GM20000 (cell line): ENCODE data around the gene MRFAP1.

Source experiments
- DNase-seq: peaks from one replicate; pipeline ENCODE4 v3.0.0; 2012; ENCODE audit warnings: low spot score
- CTCF ChIP-seq: IDR thresholded peaks from 2 replicates; pipeline ENCODE4 v1.5.1; 2012; ENCODE audit warnings: mild to moderate bottlenecking, control low read depth; ENCODE audit errors: extremely low read depth, missing control alignments

Gene MRFAP1

DNA sequence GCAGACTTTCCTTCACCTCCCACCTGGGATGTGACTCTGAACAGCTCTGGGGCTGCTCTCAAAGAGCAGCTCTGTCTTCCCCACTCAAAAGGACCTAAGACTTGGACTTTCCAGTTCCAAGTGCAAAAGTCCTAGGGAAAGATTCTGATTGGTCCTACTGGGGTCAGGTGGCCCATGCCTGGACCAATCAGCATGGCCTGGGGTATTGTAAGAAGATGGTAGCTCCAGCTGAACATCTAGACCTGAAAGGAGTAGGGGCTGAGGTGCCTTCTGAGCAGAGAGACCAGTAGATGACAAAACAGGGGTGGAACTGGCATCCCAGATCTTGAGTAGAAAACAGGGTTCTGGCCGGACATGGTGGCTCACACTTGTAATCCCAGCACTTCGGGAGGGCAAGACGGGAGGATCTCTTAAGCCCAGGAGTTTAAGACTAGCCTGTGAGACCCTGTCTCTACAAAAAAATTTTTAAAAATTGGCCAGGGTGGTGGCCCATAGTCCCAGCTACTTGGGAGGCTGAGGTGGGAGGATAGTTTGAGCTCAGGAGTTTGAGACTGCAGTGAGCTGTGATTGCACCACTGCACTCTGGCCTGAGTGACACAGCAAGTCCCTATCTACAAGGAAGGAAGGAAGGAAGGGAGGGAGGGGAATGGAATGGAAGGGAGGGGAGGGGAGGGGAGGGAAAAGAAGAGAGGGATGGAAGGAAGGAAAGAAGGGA, 27.4 kb upstream of the MRFAP1 start:
- no peak for DNase-seq
- no peak for TF ChIP-seq CTCF

- no peak for DNase-seq
- no peak for TF ChIP-seq CTCF
Measured at GRCh38 chr4:6613676-6614651, 26.5 kb upstream of the MRFAP1 start.

- TF ChIP-seq CTCF = no peak
- no peak for DNase-seq
Measured at GRCh38 chr4:6614701-6615230, 25.7 kb upstream of the MRFAP1 start.

- DNase-seq = no peak
- TF ChIP-seq CTCF = no peak
Measured at GRCh38 chr4:6616087-6616995, 24.1 kb upstream of the MRFAP1 start.

DNA sequence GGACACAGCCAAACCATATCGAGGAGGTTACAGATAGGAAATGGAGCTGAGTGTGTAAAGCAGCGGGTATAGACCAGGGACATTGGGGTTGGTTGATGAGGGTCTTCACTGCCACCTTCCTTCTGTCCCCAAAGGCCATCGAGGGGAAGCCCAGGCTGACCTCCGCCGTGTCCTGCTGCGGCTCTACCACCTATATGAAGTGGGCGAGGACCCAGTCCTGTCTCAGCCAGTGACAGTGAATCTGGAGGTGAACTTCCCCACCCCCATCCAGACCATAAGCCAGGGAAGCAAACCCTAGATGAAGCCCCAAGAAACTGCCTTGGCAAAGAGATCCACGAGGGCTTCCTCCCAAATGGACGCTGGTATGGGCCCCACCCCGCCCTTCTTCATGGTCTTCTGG, 23.2 kb upstream of the MRFAP1 start:
- DNase-seq = no peak
- no peak for TF ChIP-seq CTCF

GRCh38 chr4:6618386-6619115, 21.9 kb upstream of the MRFAP1 start:
- TF ChIP-seq CTCF = no peak
- DNase-seq = no peak
